Fibroblast of skin of left quadriceps (primary cell): Measurements from ENCODE around the gene ARHGAP32.
"Not testable (repeated sequence)": the region's sequence is repeated elsewhere in the genome, so short reads cannot be mapped to it uniquely, and the experiment has no call there.

Experiments
- DNase-seq, 2 experiments: peaks; one replicate each; pipeline ENCODE4 v3.0.0-alpha.2; 2013; ENCODE audit warnings: low read depth in 2 of 2

ARHGAP32 gene

GRCh38 chr11:129034001-129034400, 158.1 kb downstream of the ARHGAP32 start:
- no peak for DNase-seq

DNA sequence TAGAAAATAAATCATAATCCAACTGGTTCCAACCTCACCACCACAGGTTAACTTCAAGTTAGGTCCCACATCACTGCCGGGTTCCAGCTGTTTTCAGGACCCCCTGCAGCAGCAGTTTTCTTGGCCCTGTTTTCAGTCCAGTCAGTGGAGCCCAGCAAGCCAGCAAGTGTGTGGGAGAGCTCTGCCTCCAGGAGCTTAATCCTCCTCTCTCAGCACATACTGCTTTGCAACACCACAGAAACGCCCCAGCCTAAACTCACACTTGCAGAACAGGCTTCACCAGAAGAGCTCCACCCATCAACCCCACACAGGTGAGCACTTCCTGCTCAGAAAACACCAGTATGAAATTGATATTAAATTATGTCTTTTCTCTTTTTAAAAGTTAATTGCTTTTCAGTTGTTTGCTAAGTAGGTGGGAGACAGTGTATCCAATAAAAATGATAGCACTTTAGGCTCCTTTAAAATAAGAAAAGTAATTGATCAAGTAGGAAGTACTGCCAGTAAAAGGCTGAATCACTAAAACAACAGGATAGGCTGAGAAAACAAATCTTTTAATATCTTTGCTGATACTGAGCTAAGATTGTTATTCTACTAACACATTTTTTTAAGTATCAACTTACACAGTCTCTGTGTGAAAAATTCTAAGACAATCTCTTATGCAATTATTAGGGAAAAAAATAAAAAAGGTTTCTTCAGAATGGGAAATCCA, 168.0 kb downstream of the ARHGAP32 start:
- DNase-seq, result no peak

DNA sequence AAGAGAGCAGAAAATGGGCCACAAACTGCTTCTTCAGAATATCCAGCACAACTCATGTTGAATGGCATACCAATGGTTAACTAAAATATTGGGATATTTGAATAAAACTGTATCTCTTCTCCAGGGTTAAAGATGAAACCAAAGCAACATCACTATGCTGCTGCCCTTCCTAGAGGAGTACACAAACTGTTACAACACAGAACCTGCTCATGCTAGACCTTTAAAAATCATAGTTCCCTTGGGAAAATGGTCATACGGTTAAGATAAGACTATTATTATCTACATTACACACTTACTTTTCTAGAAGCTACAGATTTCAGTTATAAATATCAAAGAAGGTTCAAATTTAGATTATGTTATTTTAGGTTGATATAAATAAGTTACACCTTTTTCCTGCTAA, 170.8 kb downstream of the ARHGAP32 start:
- no peak for DNase-seq

DNA sequence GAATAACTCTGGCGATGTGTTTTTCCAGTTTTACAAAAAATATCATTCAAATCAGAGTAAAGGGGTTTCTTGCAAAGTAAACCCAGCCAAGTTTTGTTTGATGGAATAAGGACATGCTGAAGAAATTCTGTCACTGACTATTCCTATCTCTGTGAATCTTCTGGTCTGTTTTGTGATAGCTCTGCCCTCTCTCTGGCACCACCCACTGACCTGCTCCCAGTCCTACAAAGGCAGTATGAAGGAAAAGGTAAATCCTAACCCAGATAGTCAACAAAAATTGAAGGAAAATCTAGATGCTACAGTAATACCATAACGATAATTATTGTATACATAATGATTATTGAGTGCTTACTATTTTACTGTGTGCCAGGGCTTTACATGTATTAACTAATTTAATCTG, 173.1 kb downstream of the ARHGAP32 start:
- DNase-seq, result no peak

DNA sequence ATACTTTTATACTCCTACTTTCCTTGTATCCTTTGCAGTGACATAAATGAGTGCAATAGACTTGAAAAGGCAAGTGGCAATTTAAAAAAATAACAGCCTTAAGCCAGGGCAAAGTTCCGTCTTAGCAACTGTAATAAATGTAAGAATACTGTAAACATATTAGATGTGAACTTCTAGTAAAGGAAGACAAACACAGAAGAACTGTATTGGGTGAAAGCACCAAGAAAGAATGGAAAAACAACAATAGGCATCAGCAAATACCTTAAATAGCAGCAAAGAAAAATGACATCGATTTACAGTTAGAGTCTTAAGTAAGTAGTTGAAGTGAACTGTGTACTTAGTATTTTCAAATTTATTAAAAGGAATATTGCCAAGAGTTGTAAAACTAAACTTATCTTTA, 174.0 kb downstream of the ARHGAP32 start:
- no peak for DNase-seq

DNA sequence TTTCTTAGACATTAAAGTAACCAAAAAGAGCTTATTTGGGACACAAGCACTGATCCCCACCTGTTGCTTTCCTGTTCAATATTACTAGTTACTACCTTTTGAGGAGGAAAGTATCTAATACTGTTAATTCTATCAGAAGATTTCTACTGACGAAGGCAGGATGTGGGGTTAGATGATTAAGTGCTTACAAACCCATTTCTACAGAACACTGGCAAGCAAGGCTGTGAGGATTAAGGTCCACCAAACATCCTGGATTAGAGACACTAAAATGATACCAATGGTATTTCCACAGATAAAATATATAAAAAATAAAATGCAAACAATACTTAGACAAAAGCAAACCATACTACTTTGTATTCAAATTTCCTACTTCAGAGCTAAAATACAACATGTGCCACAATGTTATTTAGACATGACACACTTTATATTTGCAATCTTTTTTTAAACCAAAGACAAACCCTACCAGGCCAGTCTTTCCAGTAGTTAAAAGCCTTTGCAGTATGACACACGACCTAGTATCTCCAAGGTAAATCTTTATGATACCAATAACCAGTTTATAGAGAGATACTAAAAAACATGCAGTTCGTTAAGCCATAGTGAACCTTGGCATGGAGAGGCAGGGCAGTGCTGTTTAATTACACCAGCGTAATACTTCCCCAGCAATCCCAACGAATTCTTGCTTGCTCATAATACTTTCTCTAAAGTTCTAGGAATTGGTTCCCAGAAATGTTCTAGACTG, 178.2 kb downstream of the ARHGAP32 start:
- DNase-seq, result no peak

- DNase-seq, result no peak
These were observed 179.2 kb downstream of the ARHGAP32 start for GRCh38 chr11:129012880-129013279.

GRCh38 chr11:129006161-129006560, 186.0 kb downstream of the ARHGAP32 start:
- DNase-seq, result no peak

GRCh38 chr11:128999165-128999564, 193.0 kb downstream of the ARHGAP32 start:
- not testable (repeated sequence) for DNase-seq

DNA sequence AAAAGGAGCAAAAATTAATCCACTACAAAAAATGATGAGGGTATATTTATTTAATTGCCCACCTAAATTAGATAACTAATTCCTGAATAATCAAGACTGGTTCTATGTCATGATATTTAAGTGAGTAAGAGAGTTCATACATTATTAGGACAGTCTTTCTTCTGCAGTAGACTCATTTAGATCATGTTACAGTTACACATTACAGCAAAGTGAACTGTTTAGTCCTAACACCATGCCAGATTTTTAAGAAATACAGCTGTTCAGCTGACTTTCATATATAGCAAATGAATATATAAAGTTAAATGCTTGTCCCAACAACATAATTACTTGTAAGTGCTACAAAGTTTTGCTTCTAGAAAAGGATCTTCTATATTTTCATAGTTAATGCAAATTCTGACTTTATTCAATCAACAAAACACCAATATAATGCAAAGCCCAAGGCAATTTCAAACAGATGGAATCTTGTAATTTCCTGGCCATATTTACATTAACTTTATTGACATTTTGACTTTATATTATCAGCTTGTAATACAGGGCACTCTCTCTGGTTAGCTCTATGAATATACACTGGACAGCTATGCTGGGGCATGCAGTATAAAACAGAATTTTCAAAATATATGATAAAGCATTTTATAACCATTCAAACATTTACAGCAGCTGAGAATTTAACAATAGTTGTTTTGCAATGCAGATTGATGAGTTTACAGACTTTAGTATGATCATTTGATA, 203.7 kb downstream of the ARHGAP32 start:
- no peak for DNase-seq

- no peak for DNase-seq
These were observed 206.2 kb downstream of the ARHGAP32 start for GRCh38 chr11:128985880-128986279.

DNA sequence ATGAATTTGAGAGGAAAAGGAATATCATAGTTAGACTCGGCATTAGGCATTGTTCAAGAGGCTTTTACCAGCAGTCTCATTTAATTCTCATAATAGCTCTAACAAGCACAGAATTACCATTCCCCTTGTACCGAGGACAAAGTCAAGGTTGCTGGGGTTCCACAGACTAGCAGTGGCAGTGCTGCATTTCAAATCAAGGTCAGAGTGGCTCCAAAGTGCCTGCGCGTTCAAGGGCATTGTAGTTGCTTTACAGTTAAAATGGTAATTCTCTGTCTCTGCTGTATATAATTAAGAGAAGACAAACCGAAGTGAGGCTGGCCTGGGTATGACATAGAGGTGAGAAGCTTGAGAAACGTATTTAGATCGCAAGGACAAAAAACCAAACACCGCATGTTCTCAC, 209.1 kb downstream of the ARHGAP32 start:
- DNase-seq, result no peak

DNA sequence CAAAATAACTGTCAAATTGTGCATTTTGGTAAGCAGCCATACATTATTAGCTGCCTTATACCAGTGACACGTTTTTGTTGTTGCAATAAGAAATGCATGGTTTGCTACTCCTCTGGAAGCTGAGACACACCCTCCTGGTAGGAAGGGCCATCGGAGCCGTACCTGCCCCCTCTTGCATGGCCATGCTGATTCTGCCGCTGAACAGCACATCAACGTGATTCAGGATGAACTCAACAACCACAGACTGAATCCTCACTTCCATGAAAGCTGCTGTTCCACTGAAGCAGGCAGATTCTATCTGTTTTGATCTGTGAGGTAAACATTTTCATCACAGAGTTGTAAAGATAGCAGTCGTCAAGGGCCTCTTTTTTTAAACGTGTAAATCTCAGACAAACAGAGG, 210.9 kb downstream of the ARHGAP32 start:
- DNase-seq, result no peak

DNA sequence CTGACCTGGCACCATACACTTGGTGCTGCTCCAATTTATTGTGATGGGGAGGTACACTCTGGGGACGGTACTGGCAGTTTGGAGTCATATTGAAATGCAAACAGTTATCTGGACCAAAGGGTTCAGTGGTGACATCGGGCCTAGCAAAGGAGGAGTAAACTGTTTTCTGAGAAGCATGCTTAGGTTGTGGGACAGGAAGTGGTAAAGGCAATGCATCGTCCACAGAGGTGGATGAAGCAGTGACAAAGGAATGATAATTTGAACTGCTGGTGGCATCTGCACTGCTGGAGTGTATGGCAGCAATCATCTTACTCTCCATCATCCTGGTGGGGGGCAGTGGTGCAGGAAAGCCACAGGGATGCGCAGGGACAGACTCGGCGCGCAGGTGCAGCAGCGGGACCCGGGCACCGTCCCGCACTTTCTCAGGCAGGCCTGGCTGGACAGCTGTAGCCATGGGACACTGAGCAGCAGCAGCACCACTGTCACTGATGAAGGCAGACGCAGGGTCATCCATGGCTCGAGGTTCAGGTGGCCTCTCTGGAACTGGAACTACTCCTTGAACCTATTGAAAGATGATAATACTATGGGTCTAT, 221.4 kb downstream of the ARHGAP32 start:
- DNase-seq, result no peak

DNA sequence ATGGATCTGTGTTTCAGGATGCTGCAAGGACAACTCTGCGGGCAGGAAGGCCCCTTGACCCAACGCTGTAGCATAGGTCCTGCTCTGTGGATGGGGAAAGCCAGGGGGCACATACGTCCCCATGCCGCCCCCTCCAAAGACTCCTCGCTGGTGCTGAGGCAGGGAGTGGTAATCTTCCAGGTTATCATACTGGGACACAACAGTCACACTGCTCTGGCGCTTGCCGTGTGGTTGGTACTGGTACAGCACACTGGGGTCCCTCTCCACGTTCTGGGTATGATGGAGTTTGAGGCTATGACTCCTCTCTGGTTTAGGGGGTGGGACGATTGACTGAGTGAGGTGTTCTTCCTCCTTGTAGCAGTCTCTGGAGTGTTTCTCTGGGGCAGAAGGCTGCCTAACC, 223.2 kb downstream of the ARHGAP32 start:
- DNase-seq, result no peak

GRCh38 chr11:128967578-128967977, 224.5 kb downstream of the ARHGAP32 start:
- DNase-seq, result no peak

DNA sequence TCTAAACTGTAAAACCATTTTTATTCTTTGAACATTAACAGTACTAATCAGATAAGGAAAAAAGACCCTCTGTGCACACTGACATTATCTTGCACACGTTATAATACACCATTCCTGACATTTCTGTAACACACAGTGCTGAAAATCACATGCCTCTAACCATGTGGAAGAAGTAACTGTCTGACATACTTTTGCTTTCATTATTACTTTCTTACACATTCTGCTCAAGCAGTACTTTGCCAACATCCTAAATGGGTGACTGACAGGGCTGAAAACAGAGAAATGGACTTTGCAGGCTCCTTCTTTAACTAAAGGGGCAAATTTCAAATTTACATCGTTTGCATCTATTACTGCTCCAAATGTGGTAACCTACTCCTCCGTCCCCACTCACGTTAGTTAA, 226.6 kb downstream of the ARHGAP32 start:
- no peak for DNase-seq

GRCh38 chr11:128964463-128964930, 227.6 kb downstream of the ARHGAP32 start:
- no peak for DNase-seq

GRCh38 chr11:128963744-128964325, 228.3 kb downstream of the ARHGAP32 start:
- peak; percentile 39 to 40 for DNase-seq

DNA sequence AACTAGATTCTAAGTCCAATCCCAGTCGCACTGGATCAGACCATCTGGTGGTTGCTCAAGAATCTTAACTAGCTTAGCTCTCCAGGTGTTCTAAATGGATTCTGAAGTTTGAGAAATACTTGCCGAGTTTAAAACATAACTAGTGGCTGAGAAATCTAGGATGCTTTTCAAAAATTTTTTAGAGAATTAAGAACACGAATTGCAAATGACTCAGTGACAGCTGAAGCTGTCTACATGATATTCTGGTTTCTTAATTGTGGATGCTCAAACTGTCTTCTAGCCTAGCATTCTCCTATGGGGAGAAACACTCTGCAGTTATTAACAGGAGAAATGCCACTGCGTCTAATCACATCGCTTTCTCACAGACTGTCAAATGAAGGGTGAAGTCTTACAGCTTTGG, 229.2 kb downstream of the ARHGAP32 start:
- no peak for DNase-seq

GRCh38 chr11:128961645-128962044, 230.5 kb downstream of the ARHGAP32 start:
- DNase-seq, result no peak

GRCh38 chr11:128957202-128957482, 235.0 kb downstream of the ARHGAP32 start:
- DNase-seq, result no peak
